ENCODE results near the gene FMO1.
A peak's percentile ranks its signal among the peaks of the same experiment; 100 is the strongest.

The FMO1 gene

DNA sequence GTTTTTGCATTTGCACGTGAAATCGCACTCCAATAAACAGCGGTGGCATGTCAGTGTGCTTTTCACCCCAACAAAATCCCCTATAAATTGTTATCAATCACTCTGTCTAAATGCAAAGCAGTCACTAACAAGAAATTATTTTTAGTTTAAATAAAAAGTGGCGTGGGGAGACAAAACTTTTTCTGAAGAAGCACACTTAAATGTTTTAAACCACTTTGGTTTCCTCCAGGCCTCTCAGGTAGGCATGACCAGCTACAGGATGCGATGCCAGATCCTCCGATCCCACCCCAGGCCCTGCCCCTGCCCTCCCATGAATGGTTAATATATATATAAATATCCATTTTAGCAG, 3.6 kb downstream of the FMO1 start:
- TF ChIP-seq, protein P1, sequence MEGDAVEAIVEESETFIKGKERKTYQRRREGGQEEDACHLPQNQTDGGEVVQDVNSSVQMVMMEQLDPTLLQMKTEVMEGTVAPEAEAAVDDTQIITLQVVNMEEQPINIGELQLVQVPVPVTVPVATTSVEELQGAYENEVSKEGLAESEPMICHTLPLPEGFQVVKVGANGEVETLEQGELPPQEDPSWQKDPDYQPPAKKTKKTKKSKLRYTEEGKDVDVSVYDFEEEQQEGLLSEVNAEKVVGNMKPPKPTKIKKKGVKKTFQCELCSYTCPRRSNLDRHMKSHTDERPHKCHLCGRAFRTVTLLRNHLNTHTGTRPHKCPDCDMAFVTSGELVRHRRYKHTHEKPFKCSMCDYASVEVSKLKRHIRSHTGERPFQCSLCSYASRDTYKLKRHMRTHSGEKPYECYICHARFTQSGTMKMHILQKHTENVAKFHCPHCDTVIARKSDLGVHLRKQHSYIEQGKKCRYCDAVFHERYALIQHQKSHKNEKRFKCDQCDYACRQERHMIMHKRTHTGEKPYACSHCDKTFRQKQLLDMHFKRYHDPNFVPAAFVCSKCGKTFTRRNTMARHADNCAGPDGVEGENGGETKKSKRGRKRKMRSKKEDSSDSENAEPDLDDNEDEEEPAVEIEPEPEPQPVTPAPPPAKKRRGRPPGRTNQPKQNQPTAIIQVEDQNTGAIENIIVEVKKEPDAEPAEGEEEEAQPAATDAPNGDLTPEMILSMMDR (IDR thresholded peaks at IDR 0.05; ENCODE audit: low read depth, low read length) = no peak

GRCh38 chr1:171252482-171252881, 4.2 kb downstream of the FMO1 start:
- H3K4me3 ChIP-seq (replicated peaks in 1 of 2; ENCODE audit: low read depth in 2 of 2, low read length in 2 of 2) = no peak overlapping the region
- TF ChIP-seq, protein P1 (IDR thresholded peaks at IDR 0.05; ENCODE audit: low read depth, low read length) = no peak
- no peak for DNase-seq (ENCODE audit: low read depth in 2 of 2)

More for the DNA sequence above, 3.6 kb downstream of the FMO1 start:
- no peak for DNase-seq (ENCODE audit: low read depth in 2 of 2)
- peak overlapping the region; percentile 55 to 59 for H3K4me3 ChIP-seq (replicated peaks in 1 of 2; ENCODE audit: low read depth in 2 of 2, low read length in 2 of 2)

GRCh38 chr1:171254859-171255258, 6.6 kb downstream of the FMO1 start:
- H3K4me3 ChIP-seq (replicated peaks in 1 of 2; ENCODE audit: low read depth in 2 of 2, low read length in 2 of 2) = no peak overlapping the region
- TF ChIP-seq, protein P1 (IDR thresholded peaks at IDR 0.05; ENCODE audit: low read depth, low read length) = no peak
- peak in 1 of 2 donors; percentile 21 for DNase-seq (ENCODE audit: low read depth in 2 of 2)

DNA sequence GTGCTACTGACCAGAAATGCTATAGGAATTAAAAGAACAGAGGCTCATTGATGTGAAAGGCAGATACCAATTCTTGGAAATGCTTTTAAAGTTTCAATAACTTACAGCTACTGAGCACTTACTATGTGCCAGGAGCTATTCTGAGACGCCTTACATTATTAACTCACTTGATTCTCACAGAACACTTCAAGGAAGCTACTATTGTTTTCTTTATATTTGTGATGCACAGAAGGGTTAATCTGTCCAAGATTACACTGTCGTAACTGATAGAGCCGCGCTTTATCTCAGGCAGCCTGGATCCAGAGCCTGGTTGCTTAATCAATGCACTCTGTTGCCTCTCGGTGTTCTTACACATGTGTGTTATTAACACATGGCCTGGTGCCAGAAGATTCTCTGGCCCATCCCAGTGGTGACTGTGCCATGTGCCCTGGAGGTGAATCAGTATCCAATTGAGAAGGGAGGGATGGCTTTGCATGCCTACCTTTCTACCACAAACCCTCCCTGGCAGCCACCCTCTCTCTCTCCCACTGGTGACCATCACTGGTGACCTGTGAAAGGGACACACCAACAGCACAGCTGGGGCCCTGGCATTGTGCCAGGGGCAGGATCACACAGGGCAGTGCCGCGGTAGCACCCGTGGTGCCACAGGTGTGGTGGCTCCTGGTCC, 8.8 kb downstream of the FMO1 start:
- H3K4me3 ChIP-seq (replicated peaks in 1 of 2; ENCODE audit: low read depth in 2 of 2, low read length in 2 of 2) = no peak overlapping the region
- peak; percentile 24 to 27 for DNase-seq (ENCODE audit: low read depth in 2 of 2)
- TF ChIP-seq, protein P1 (IDR thresholded peaks at IDR 0.05; ENCODE audit: low read depth, low read length) = no peak

- no peak overlapping the region for H3K4me3 ChIP-seq (replicated peaks in 1 of 2; ENCODE audit: low read depth in 2 of 2, low read length in 2 of 2)
- DNase-seq (ENCODE audit: low read depth in 2 of 2) = peak in 1 of 2 donors; percentile 29
Observed at GRCh38 chr1:171257607-171258076, 9.3 kb downstream of the FMO1 start.

DNA sequence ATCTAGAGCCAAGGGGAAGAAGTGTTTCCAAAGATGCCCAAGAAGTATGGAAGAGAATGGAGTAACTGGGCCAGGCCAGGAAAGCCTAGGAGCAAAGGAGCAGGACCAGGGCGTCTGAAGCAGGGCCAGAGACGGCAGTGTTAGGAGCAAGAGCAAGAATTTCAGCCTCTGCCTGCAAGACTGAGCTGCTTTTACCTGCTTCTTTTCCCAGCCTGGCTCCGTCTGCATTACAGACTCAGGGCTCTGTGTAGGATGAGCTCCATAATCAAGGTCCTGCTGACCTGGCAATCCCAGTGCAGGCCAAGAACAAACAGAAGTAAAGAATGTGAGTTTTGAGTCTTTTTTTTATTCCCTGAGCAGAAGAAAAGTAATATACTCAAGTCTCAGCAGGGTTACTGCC, 10.1 kb downstream of the FMO1 start:
- H3K4me3 ChIP-seq (replicated peaks in 1 of 2; ENCODE audit: low read depth in 2 of 2, low read length in 2 of 2) = no peak overlapping the region
- TF ChIP-seq, protein P1 (IDR thresholded peaks at IDR 0.05; ENCODE audit: low read depth, low read length) = no peak
- DNase-seq (ENCODE audit: low read depth in 2 of 2) = no peak

More at GRCh38 chr1:171257607-171258076, 9.3 kb downstream of the FMO1 start:
- TF ChIP-seq, protein P1 (IDR thresholded peaks at IDR 0.05; ENCODE audit: low read depth, low read length) = no peak

DNA sequence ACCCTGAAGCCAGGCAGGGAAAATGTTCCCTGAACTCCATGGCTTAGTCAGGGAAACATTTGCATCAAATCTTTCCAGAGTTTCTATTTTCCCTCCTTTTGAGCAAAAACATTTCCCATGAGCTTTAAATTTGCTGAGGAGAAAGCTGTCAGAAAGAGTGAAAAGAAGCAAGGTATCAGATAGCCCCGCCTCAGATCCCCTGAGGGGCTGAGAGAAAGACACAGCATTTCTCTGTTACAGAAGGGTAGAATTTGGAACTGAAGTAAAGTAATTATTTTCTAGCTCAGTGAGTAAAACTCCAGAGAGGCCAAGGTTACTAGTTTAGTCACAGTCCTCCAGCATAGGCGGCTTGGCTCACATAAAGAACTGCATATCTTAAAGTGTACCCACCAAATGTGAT, 10.6 kb downstream of the FMO1 start:
- DNase-seq (ENCODE audit: low read depth in 2 of 2) = no peak
- H3K4me3 ChIP-seq (replicated peaks in 1 of 2; ENCODE audit: low read depth in 2 of 2, low read length in 2 of 2) = no peak overlapping the region
- TF ChIP-seq, protein P1 (IDR thresholded peaks at IDR 0.05; ENCODE audit: low read depth, low read length) = no peak

Measured in cardiac fibroblast (primary cell).